NCI-H748 (cell line): ENCODE results near the gene ABHD12.
"Not testable (repeated sequence)": the region's sequence is repeated elsewhere in the genome, so short reads cannot be mapped to it uniquely, and the experiment has no call there.

Experiments
- DNase-seq: peaks from one replicate; lab custom pipeline; 2025; ENCODE audit not compliant: unreplicated experiment; lab: John Stamatoyannopoulos, UW

ABHD12 gene

DNA sequence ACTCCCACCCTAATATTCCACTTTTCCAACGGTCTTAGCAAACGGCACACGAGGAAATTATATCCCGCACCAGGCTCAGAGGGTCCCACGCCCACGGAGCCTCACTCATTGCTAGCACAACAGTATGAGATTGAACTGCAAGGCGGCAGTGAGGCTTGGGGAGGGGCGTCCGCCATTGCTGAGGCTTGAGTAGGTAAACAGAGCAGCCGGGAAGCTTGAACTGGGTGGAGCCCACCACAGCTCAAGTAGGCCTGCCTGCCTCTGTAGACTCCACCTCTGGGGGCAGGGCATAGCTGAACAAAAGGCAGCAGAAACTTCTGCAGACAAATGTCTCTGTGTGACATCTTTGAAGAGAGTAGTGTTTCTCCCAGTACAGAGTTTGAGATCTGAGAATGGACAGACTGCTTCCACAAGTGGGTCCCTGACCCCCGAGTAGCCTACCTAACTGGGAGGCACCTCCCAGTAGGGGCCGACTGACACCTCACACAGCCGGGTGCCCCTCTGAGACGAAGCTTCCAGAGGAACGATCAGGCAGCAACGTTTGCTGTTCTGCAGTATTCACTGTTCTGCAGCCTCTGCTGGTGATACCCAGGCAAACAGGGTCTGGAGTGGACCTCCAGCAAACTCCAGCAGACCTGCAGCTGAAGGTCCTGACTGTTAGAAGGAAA, 129.7 kb downstream of the ABHD12 start:
- DNase-seq, result not testable (repeated sequence)

DNA sequence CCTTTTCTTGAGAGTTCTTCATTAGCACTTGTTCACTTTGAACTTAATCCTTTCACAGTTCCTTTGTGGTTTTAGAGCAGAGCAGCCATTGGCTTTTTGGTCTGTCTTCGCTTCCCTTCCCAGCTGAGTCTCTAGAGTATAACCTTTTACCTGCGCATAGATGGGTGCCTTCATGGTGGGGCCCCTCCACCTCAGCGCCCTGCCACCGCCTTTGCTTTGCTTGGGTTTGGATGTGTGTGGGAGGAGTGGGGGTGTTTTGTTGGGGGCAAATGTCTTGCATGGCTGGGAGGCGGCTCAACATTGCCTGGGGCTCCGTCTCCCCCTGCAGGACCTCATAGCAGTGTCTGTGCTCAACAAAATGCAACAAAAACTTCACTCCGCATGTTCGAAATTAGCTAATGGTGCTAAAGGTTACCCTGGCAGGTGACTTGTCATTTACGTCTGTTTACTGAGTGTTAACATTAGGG, 130.8 kb downstream of the ABHD12 start:
- no peak for DNase-seq

GRCh38 chr20:25259358-25259757, 131.3 kb downstream of the ABHD12 start:
- DNase-seq, result no peak

- no peak for DNase-seq
Observed at GRCh38 chr20:25258828-25259227, 131.8 kb downstream of the ABHD12 start.

DNA sequence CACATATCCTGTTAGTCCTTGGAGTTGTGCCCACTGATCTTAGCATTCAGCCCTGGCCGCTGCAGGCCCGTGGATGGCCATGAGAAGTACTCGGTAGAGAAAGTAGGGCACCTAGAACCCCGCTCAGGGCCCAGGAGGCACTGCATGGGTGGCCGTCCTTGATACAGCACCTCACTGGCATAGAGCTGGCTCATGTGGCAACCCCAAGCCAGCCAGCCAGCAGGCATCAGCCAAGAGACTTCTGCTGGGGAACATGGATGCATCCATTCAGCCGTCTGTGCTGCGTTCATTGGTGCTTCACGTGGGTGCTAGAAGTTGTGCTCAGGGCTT, 132.2 kb downstream of the ABHD12 start:
- no peak for DNase-seq

DNA sequence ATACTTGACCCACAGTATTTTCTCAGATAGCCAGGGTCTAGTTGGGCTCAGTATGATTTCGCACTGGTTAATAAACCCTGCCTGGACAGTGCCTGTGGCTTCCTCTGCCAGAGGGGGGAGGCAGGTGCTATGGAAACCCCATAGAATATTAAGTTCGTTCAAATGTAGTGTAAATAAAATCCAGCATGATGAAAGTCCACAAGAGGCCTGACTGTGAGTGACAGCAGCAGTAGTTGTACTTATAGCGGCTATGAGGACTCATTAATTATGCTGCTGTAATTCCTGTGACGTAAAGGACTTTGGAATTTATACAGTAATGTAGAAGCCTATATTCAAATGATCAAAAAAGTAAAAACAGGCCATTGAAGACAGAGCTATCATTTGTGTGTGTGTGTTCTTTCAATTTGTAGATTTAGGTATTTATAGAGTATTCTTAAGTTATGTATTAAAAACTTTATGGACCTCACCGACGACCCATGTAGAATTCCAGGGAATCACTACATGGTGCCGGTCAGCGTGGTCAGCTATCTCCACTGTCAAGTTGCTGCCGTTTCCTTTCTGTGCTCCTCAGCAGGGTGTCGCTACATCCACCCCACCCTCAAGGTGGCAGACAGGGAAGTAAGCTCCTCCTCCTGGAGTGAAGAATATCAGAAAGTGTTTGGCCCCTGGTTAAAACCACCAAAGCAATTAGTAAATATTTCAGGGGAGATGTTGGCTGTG, 132.7 kb downstream of the ABHD12 start:
- no peak for DNase-seq

GRCh38 chr20:25257130-25257529, 133.5 kb downstream of the ABHD12 start:
- no peak for DNase-seq

DNA sequence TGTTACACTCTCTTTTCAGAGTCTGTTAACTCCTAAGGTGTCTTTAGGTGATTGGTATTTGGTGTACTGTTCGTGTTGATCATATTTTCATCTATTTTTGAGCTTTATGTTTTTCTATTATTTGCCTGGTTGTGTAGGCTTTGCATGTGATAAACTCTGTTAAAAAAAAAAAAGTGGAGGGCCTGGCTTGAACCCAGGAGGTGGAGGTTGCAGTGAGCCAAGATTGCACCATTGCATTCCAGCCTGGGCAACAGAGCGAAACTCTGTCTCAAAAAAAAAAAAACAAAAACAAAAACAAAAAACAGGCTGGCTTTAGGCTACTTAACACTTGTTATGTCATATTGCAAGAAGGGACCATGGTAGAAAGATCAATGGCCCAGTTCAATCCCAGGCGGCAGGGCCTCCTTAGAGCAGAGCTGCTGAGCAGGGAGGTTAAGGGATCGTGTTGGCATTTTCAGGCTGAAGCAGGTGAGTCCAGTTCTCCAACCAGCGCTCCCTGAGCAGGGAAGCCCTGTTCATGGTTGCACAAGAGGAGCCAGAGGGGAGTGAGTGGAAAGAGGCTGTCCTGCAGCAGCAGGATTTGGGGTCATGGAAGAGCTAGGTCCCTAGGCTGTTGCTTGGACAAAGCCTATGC, 134.3 kb downstream of the ABHD12 start:
- DNase-seq, result no peak

DNA sequence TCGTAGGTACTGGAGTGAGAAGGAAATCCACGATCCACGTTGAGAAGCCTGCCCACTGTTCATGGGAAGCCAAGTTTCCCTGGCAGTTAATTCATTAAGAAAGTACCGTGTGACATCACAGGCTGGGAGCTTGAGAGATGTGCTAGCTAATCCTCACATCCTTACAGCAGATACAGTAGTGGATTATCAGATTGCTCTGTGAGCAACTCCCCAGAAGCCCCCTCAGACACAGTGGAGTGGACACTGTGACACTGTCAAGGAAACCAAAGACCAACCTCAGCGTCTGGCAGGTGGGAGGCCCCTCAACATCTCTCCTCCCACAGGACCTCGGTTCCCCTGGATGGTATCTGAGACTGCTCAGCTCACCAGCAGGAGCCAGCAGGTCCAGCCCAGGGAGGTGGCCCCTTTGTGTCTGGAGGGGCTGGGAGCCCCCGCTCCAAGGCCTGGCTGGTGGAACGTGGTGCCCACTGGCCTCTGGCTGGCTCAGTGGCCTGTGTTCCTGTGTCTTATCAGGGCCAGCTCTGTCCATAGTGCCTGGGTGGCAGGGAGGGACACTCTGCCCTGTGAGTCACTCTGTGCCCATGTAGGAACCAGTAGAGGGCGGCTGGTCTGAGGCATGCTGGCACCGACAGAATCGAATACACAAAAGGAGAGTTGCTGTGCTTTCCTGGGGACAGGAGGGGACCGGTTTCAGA, 135.5 kb downstream of the ABHD12 start:
- no peak for DNase-seq

GRCh38 chr20:25254571-25254970, 136.1 kb downstream of the ABHD12 start:
- DNase-seq, result no peak

DNA sequence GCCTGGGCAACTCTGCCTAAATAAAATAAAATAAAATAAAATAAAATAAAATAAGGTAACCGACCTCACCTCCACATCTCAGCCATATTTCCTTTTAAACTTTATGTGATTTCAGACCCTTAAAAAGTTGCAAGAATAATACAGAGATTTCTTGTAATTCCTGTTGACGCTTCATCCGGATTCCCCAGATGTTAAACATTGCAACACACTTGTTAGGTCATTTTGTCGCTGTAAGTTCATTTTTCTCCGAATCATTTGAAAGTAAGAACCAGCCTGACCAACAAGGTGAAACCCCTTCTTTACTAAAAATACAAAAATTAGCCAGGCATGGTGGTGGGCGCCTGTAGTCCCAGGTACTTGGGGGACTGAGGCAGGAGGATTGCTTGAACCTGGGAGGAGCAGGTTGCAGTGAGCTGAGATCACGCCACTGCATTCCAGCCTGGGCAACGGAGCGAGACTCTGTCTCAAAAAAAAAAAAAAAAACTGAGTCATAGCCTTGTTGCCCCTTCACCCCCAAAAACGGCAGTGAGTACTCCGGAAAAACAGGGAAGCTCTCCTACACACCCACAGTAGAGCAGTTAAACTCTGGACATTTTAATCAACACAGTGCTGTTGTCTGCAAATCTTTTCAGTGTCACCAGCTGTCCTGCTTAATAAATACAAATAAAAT, 136.9 kb downstream of the ABHD12 start:
- DNase-seq, result no peak

- peak; percentile 69 for DNase-seq
Observed at GRCh38 chr20:25252686-25253421, 137.8 kb downstream of the ABHD12 start.

GRCh38 chr20:25252230-25252651, 138.4 kb downstream of the ABHD12 start:
- no peak for DNase-seq

DNA sequence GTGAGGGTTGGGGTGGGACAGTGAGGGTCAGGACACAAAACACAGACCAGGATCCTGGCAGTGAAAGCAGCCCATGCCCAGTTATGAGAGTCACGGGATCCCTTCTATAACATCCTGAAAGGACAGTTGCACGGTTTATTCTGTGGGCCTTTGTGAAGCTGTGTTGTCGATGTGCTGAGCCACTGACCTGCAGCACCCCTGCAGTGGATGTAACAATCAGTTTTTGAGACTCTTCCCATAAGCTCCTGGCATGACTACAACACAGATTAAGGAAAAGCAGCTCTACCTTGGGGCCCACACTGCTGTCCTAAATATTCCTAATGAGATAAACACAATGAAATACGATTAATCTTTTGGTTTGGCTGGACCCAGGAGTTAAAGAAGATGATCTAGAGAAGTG, 139.1 kb downstream of the ABHD12 start:
- no peak for DNase-seq

- DNase-seq, result no peak
Observed at GRCh38 chr20:25251019-25251418, 139.6 kb downstream of the ABHD12 start.

DNA sequence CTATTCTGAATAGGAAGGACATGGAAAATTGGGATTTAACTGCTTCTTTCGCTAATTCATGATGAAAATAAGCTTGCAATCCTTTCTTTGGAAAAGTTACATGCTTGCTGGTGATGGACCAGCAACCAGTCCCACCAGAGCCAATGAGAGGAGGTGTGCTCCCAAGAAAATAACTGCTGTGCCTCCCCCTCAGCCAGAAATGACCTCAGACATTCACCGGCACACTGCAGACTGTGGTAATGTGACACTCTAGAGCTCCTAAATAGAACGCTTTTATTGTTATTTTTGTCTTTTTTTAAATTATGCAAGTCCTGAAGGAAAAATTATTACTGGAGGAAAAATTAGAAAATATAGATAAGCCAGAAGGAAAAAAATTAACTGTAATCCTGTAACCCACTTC, 140.1 kb downstream of the ABHD12 start:
- no peak for DNase-seq
